Stimulated activated CD8-positive, alpha-beta memory T cell treated with anti-CD3 and anti-CD28 coated beads, Interleukin-15, amount 100 ng/mL, for 4 hours (primary cell): ENCODE measurements around the gene TGM5.
"Not testable (repeated sequence)": the region's sequence is repeated elsewhere in the genome, so short reads cannot be mapped to it uniquely, and the experiment has no call there.

Source experiments
- DNase-seq, 2 donors: peaks; one replicate each; pipeline ENCODE4 v3.0.0-alpha.2; 2020; ENCODE audit warnings: low read depth in 2 of 2

TGM5 gene

GRCh38 chr15:43276563-43277200 is 10.0 kb upstream of the TGM5 start:
- DNase-seq = no peak

- DNase-seq = no peak
Observed at GRCh38 chr15:43275740-43276562, 9.2 kb upstream of the TGM5 start.

GRCh38 chr15:43274136-43274535 is 7.4 kb upstream of the TGM5 start:
- DNase-seq = no peak

GRCh38 chr15:43273243-43273642 is 6.5 kb upstream of the TGM5 start:
- no peak for DNase-seq

- not testable (repeated sequence) for DNase-seq
Observed at GRCh38 chr15:43271908-43272307, 5.2 kb upstream of the TGM5 start.

- no peak for DNase-seq
Observed at GRCh38 chr15:43270676-43271306, 4.1 kb upstream of the TGM5 start.

- no peak for DNase-seq
Observed at GRCh38 chr15:43270113-43270665, 3.5 kb upstream of the TGM5 start.

- no peak for DNase-seq
Observed at GRCh38 chr15:43268111-43269105, 1.7 kb upstream of the TGM5 start.

GRCh38 chr15:43267439-43267838 is 711 bp upstream of the TGM5 start:
- no peak for DNase-seq

- no peak for DNase-seq
Observed at GRCh38 chr15:43266386-43266785, 342 bp downstream of the TGM5 start.

- no peak for DNase-seq
Observed at GRCh38 chr15:43260011-43260615, 6.6 kb downstream of the TGM5 start.

GRCh38 chr15:43258781-43259180 is 7.9 kb downstream of the TGM5 start:
- no peak for DNase-seq

- DNase-seq = no peak
Observed at GRCh38 chr15:43256341-43256740, 10.4 kb downstream of the TGM5 start.

- DNase-seq = no peak
Observed at GRCh38 chr15:43255376-43255775, 11.4 kb downstream of the TGM5 start.

GRCh38 chr15:43253431-43254403 is 13.0 kb downstream of the TGM5 start:
- no peak for DNase-seq

GRCh38 chr15:43251871-43252250 is 14.9 kb downstream of the TGM5 start:
- no peak for DNase-seq

GRCh38 chr15:43251185-43251870 is 15.4 kb downstream of the TGM5 start:
- no peak for DNase-seq

GRCh38 chr15:43250785-43251184 is 15.9 kb downstream of the TGM5 start:
- DNase-seq = no peak

GRCh38 chr15:43249699-43250203 is 17.0 kb downstream of the TGM5 start:
- no peak for DNase-seq
